GM21367 (cell line): ENCODE data around the gene YTHDC1.
"Not testable (repeated sequence)": the region's sequence is repeated elsewhere in the genome, so short reads cannot be mapped to it uniquely, and the experiment has no call there.

ENCODE experiments used
- ATAC-seq: cut with Tn5 transposase; IDR thresholded peaks from one replicate; pipeline ENCODE4 v1.9.1; 2021; ENCODE audit not compliant: unreplicated experiment

YTHDC1 gene

GRCh38 chr4:68299492-68300457 lies 50.1 kb downstream of the YTHDC1 start:
- ATAC-seq: no peak

GRCh38 chr4:68297137-68297536 lies 52.8 kb downstream of the YTHDC1 start:
- no peak for ATAC-seq

- no peak for ATAC-seq
These were observed 58.6 kb downstream of the YTHDC1 start for GRCh38 chr4:68291256-68291655.

- ATAC-seq: no peak
These were observed 61.5 kb downstream of the YTHDC1 start for GRCh38 chr4:68288393-68288740.

GRCh38 chr4:68287704-68288392 lies 62.0 kb downstream of the YTHDC1 start:
- ATAC-seq: no peak

GRCh38 chr4:68283714-68284113 lies 66.2 kb downstream of the YTHDC1 start:
- no peak for ATAC-seq

- ATAC-seq: no peak
These were observed 66.8 kb downstream of the YTHDC1 start for GRCh38 chr4:68283095-68283494.

- not testable (repeated sequence) for ATAC-seq
These were observed 67.8 kb downstream of the YTHDC1 start for GRCh38 chr4:68281796-68282740.

- ATAC-seq: no peak
These were observed 71.9 kb downstream of the YTHDC1 start for GRCh38 chr4:68278029-68278428.

GRCh38 chr4:68277627-68278026 lies 72.3 kb downstream of the YTHDC1 start:
- ATAC-seq: no peak

GRCh38 chr4:68272860-68273259 lies 77.0 kb downstream of the YTHDC1 start:
- ATAC-seq: peak; percentile 37

- ATAC-seq: no peak
These were observed 77.5 kb downstream of the YTHDC1 start for GRCh38 chr4:68272380-68272779.

GRCh38 chr4:68271851-68272357 lies 78.0 kb downstream of the YTHDC1 start:
- peak; percentile 72 for ATAC-seq

GRCh38 chr4:68267433-68267944 lies 82.4 kb downstream of the YTHDC1 start:
- ATAC-seq: no peak

GRCh38 chr4:68264875-68265565 lies 84.9 kb downstream of the YTHDC1 start:
- ATAC-seq: no peak
